GM21360 (cell line): ENCODE results near the gene CTBP1.

Experiments
- ATAC-seq: cut with Tn5 transposase; IDR thresholded peaks from one replicate; pipeline ENCODE4 v1.9.1; 2021; ENCODE audit warnings: mild to moderate bottlenecking, moderate library complexity; ENCODE audit not compliant: unreplicated experiment

The CTBP1 gene

DNA sequence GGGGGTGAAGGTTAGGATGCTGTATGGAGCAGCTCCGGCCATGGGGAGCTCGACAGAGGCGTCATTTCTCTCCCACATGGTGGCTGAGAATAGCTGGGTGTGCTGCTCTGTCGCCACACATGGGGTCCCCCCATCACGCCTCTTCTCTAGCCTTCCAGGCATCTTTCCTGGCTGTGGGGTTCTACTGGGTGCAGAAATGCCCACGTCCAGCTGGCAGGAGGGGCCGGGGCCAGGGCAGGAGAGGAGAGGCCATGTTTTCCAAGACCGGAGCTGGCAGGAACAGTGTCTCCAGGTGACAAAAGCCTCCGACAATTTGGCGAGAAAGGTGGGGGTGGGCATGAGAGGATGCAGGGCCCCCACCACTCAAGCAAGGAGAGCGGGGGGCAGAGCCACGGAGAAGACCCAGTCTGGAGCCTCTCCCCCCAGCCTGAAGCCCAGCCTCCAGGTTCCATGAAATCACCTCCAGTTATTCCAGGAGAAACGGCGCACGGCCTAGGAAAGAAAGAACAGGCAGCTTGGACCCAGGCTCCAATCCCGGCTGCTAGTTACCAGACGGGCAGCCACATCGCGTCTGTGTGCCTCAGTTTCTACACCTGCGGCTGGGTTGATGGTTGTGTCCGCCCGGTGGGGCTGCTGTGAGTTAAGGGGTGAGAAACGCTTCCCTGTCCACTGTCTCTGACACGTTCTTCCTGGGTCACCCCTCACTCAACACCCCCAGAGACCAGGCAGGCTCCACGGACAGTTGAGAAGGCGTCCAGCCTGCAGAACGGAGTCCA, 49.2 kb downstream of the CTBP1 start:
- ATAC-seq: no peak

DNA sequence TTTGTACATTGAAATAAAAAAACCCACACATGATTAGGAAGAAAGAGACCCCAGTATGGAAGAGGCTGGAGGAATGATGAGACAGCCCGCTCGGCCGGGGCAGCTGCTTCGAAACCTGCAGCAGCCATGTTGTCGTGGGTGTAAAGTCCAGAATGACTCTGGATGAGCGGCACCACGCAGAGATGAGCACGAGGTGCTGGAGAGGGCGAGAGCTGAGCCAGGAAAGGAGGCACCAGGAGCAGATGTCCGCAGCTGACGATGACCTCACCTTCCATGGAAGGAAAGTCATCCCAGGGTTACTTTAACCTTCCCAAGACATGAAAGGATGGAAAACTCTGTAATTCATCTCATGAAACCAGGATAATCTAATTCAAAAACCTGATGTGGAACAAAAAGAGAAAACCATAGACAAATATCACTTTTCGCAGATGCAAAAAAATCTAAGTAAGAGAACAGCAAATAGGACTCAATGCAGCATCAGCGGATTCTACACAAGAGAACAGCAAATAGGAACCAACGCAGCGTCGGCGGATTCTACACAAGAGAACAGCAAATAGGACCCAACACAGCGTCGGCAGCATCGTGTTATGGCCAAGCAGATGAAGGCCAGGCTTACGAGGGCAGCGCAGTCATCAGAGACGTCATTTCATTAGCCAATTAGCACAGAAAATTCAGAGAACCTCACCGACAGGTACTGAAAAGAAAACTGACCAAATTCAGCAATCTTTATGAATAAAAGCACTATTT, 50.7 kb downstream of the CTBP1 start:
- no peak for ATAC-seq

DNA sequence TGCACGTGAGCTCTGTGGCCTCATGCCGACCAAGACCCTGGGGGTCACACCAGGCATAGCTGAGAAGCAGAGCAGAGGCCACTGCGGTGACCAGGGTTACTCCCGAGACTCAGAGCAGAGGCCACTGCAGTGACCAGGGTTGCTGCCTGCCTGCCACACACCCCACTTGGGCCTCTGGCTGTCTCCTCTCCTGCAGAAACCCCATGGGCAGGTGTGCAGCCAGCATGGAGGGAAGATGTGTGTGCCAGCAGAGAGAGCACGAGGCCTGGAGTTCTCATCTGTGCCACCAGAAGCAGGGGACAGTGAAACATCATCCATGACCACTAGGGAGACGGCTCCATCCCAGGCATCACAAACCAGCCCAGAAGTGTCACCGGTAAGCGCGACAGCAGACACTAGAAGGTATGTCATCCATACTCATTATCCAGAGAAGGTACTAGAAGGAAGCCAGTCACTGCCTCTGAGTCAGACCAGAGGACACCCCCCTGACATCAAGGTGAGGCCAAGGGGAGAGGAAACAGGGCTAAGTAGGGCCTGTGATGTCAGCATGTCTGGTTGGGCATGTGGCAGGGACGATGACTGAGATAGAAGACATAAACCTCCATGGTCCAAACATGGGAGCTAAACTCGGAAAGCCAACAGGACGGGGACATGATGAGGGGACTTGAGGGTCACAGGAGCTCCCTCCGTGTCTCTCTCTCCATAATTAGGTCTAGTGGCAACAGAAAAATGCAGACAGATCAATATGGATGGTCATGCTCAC, 52.3 kb downstream of the CTBP1 start:
- ATAC-seq: no peak

GRCh38 chr4:1195891-1196401, 53.0 kb downstream of the CTBP1 start:
- no peak for ATAC-seq

- no peak for ATAC-seq
Observed at GRCh38 chr4:1195109-1195671, 53.7 kb downstream of the CTBP1 start.

DNA sequence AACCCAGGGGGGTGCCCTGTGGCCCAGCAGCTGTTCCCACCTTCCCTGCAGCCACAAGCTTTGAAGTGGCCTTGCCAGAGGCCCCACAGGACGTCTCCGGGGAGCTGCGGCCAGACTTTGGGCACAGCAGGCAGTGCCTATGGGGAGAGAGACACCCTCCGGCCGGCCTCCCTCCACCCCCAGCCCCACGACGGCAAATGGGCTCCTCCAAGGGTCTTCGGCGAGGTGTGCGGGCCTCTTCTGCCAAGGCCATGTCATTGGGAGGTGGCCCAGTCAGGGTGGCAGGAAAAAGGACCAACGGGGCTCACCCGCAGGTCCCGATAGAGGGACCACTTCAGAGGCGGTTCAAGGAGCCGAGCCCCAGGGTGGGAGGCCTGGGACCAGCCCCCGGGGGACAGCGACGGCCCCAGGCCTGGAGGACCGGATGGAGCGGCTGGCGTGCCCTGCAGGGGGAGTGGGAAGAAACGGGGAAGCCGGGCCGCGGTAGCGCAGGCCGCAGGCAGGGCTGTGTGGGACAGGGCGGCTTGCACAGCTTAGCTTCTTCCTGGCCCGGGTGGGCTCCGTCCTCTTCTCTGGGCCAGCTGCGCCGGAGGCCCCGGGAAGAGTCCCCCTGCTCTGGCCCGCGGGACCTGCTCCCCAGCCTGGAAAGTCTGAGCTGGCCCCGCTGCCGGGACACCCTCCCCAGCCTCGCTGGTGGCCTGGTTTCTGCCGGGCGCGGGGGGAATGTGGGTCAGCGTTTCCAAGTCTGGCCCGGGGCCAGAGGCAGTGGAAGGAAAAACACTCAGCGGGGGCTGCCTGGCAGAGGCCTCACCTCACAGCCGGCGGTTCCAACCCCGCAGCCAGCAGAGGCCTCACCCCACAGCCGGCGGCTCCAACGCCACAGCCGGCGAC, 54.7 kb downstream of the CTBP1 start:
- ATAC-seq: no peak

DNA sequence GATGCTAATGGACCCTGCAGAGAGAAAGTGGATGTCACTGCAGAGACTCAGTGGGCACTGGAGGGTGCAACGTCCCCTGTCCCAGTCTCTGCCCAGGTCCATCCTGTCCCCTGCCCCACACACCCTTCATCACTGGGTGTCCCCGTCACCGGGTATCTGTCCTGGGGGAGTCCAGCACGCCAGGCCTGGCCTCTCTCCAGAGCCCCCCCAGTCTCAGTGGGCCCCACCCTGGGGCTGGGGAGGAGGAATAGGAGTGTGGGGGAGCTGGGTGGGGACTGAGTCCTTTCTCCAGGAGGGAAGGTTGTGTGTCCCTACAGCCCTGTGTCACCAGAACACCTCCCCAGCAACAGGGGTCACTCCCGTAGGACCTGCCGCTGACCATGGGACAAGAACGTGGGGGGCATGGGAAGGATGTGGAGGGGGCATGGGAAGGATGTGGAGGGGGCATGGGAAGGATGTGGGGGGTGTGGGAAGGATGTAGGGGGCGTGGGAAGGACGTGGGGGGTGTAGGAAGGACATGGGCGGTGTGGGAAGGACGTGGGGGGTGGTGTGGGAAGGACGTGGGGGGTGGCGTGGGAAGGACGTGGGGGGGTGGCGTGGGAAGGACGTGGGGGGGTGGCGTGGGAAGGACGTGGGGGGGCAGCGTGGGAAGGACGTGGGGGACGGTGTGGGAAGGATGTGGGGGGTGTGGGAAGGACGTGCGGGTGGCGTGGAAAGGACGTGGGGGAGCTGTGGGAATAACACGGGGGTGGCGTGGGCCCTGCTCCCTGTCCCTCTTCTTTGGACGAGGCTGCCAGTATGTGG, 55.5 kb downstream of the CTBP1 start:
- ATAC-seq: no peak

GRCh38 chr4:1192493-1193205, 56.3 kb downstream of the CTBP1 start:
- no peak for ATAC-seq

DNA sequence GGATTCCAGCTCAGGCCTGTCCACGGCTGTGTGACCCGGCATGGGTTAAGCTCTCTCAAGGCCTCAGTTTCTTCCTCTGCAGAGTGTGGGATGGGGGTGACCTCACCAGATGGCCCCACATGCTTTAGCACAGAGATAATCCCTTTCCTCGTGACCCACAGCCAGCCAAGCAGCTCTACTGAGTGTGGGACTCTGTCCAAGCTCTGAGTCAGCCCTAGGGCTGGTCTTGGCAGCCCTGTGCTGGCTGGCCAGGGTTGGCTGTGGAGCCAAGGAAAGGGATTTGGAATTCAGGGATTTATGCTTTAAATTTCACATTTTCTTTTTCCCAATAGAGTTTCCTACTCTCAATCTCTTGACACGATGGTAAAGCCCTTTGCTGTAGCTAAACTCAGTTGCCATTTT, 56.8 kb downstream of the CTBP1 start:
- ATAC-seq: no peak

GRCh38 chr4:1191621-1192020, 57.3 kb downstream of the CTBP1 start:
- no peak for ATAC-seq

DNA sequence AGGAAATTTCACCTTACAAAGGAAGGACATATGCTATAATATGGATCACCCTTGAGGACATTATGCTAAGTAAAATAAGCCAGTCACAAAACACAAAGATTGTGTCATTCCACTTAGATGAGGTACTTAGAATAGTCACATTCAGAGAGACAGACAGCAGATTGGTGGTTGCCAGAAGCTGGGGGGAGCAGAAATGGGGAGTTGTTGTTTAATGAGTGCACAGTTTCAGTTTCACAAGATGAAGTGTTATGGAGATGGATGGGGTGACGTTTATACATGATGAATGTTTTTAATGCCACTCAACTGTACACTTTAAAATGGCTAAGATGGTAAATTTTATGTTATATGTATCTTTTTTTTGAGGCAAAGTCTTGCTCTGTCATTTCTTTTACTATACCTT, 61.7 kb downstream of the CTBP1 start:
- ATAC-seq: no peak

DNA sequence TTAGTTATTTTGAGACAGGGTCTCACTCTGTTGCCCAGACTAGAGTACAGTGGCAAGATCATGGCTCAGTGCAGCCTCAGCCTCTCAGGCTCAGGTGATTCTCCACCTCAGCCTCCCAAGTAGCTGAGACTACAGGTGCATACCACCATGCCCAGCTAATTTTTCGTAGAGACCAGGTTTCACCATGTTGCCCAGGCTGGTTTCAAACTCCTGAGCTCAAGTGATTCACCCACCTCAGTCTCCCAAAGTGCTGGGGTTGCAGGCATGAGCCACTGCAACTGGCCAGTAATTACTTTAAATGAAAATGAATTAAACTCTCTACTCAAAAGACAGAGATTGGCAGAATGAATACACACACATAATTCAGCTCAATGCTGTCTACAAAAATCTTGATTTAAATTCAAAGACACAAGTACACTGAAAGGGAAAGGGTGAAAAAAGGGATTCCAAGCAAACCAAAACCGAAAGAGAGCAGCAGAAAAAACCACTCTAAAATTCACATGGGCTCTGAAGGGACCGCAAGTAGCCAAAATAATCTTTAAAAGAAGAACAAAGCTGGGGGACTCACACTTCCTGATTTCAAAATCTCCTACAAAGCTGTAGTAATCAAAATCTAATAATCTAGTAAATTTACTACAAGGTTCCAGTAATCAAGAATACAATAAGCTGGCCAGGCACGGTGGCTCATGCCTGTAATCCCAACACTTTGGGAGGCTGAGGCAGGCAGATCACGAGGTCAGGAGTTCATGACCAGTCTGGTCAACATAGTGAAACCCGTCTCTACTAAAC, 64.8 kb downstream of the CTBP1 start:
- peak; percentile 49 for ATAC-seq

DNA sequence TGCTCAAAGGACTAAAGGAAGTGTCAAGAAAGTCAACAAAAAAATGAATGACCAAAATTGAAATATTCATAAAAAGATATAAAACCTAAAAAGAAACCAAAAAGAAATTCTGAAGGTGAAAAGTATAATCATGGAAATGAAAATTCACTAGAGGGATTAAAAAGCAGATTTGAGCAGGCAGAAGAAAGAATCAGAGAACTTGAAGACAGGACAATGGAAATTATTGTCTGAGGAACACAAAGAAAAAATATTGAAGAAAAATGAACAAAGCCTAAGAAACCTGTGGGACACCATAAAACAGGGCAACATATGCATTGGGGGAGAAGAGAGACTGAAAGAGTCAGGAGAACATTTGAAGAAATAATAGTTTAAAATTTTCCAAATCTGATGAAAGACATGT, 66.6 kb downstream of the CTBP1 start:
- no peak for ATAC-seq

- no peak for ATAC-seq
Observed at GRCh38 chr4:1180663-1181062, 68.3 kb downstream of the CTBP1 start.

- no peak for ATAC-seq
Observed at GRCh38 chr4:1179976-1180375, 69.0 kb downstream of the CTBP1 start.

DNA sequence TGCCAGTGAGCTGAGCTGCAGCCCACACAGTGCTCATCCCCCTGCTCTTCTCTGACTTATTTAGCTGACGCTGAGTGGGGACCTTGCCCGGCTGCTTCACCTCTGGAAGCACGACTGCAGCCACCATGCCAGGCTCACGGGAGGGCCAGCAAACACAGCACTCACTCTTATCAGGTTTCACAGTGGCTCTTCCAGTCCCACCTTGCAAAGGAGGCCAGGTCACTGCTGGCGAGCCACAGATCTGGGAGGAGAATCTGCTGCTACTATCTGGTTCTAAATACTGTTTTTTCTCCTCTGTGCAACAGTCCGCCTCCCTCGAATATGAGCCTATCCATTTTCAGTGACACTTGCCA, 69.9 kb downstream of the CTBP1 start:
- ATAC-seq: no peak

DNA sequence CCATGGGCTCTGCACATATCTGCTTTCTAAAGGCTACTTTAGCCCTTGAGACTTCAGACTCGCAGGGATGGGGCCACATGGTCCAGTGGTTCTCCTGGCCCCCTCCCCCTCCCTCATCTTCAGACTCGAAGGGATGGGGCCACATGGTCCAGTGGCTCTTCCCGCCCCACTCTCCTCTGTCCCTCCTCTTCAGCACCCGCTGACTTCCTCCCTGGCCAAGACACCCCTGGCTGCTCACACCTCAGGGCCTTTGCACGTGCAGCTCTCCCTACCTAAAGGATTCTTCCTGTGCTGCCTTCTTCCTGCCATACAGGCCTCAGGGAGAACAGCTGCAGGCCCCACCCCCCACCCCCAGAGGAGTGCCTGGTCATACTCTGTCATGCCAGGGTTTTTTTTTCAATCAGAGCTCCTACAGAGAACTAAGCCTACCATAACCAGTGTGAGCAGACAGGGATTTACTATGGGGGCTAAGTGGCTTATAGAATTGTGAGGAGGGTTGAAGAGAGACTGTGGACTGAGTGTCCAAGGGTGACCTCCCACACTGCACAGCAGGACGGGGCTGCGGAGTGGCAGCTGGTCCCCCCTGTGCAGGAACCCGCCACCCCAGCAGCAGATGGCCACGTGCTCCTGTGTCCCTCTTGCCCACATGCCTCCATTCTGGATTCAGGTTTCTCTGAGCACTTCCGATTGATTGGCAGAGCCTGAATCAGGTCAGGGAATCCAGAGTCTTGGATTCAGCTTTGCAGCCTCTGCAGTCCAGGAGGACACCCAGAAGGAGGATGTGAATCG, 70.4 kb downstream of the CTBP1 start:
- ATAC-seq: no peak
